ENCODE results near the gene SYNE1.
"Not testable (repeated sequence)": the region's sequence is repeated elsewhere in the genome, so short reads cannot be mapped to it uniquely, and the experiment has no call there.

The SYNE1 gene

GRCh38 chr6:152490971-152491378 lies 146.2 kb downstream of the SYNE1 start:
- DNase-seq (ENCODE audit: low spot score): not testable (repeated sequence)

GRCh38 chr6:152484806-152485205 lies 152.4 kb downstream of the SYNE1 start:
- DNase-seq (ENCODE audit: low spot score): no peak

DNA sequence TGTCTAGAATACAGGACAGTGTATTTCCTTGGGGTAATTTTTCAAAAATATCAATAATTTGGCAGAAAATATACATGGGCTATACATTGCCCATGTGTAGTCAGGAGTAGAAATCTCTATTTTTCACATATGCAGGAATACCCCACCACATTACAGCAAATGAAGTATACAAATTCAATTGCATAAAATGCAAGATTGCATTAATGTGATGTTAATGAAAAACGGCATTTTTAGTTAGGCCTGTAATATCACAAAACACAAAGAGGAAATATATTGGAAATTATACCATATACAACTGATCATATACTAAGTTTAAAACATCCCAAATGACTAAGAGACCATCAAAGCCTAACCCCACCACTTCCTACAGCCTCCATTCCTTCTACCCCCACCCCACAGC lies 154.9 kb downstream of the SYNE1 start:
- DNase-seq (ENCODE audit: low spot score): no peak

DNA sequence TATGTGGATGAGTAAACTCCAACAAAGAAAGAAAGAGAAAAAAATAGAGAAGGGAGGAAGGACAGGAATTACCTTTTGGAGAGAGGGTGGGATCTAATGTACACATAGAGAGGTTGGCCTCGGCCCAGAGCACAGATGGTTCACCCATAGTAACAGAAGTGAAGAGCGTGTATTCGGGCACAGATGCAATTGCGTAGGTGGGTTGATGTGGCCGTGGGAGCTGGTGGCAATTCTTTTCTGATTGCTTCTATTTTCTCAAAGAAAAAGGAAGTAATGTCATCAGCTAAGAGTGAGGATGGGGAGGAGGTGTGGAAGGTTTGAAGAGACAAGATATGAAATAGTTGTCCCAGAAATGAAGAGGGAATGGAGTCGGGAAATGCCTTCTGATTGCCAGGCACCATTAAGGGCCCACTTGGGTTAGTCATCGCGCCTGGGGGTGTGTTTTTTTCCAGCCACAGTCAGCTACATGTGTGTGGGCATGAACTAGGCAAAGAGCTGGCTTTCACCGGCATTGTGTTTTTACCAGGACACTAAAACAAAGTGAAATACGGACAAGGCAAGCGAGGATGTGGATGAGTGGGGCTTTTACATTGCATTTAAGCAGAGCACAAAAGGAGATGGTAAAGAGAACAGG lies 158.7 kb downstream of the SYNE1 start:
- no peak for DNase-seq (ENCODE audit: low spot score)

DNA sequence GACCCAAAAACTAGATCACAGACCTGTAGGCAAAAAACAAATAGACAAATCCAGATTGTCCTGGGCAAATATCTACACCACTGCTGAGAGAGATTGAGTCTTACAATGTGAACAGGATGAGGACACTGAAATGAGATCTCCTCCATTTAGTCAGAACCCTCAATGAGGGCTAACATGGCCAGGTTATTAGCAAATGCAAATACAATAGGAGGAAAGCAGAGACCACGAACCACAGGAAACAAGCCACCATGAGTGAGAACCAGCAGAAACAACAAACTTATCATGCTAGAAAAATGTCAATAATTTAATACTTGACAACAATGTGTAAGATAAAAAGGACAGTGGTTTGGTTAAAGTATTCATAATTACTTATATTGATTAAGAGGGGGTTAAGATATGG lies 162.8 kb downstream of the SYNE1 start:
- DNase-seq (ENCODE audit: low spot score): no peak

- DNase-seq (ENCODE audit: low spot score): no peak
Observed at GRCh38 chr6:152472325-152472724, 164.8 kb downstream of the SYNE1 start.

DNA sequence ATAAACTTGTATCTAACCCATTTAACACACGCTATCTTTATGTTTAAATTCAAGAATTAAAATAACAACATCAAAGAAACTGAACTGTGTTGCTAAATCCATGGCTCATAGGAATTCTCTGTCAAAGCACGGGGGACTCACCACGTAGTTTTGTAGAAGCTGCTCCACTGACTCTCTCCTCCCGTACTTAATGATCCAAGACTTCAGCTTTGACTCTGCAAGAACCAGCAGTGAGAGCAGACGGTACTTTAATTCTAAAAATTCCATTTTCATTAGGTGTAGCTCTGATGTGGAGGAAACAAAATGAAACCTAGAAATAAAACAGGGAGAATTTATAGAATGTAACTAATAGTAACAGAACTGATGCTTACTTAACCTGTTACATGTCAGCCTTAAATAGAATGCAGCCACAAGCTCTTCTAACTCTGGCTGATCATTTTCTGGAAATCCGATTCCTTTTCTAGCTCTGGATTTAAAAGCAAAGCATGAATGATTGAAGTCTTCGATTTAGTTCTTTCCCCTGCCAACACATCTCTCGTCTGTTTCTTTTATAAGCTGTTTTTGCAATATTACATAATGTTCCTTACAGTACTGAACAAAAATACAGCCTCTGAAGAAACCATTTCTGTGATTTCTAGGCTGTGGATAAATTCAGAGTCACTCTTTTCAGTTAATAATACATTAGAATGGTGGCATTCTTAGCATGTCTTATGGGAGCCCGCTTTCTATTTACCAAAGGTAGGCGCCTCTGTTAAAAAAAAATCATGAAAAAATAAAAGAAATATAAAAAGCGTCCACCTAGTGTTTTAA lies 165.5 kb downstream of the SYNE1 start:
- DNase-seq (ENCODE audit: low spot score): no peak

DNA sequence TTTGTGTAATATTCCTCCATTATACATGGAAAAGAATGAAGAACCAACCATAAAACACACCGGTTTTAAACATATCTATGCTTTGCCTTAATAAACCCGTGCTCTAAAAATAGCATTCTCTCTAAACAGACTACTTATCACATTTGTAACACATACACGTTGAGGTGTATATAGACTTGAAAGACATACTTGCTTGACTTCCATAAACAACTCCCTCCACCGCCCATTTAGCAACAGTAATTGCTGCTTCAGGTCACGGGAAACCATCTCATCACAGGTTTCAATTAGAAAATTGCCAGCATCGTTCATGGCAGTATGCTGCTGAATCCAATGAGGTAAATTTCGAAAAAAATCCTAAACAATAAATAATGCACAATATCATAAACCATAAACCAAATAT lies 174.0 kb downstream of the SYNE1 start:
- peak; percentile 54 for DNase-seq (ENCODE audit: low spot score)

- peak; percentile 37 for DNase-seq (ENCODE audit: low spot score)
Observed at GRCh38 chr6:152462716-152463115, 174.4 kb downstream of the SYNE1 start.

GRCh38 chr6:152461556-152461955 lies 175.6 kb downstream of the SYNE1 start:
- no peak for DNase-seq (ENCODE audit: low spot score)

DNA sequence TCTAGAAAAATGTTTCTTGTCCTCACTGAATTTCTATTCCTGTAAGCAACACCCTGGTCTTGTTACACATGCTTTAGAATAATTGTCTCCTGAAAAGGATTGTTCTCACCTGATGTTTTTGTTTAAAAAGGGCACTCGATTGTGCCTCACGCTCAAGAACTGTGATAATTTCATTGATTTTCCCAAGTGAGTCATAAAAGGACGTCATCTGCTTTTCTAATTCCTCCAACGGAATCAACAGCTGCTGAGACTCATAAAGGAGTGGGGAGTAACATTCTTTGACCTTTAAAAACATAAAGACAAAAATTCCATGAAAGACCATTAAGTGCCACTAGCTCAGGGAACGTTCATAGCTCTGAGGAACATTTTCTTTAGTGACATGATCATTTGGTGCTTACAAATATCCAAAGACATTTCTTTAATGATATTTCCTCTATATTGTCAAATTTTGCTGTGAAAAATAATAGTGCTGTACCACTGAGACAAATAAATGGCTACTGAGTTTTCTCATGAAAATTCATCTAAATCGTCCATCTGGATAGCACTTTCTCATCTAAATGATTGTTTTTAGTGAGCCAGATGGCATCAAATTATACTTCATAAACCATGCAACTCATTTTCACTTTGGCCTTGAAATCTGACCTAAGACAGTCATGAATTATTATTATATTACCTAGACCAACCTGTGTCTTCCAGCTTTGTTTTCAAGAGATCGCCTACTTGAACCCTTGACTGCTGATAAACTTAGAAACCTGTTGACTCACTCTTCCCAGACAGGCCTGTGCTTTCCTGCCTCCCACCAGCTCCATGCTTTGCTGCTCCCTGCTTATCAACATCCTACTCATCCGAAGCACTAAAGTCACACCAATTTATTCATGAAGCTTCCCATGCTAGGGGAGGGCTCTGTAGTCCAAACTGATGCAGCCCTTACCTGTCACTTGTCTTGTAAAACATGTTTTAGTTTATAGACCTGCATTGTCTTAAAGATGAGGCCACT lies 178.2 kb downstream of the SYNE1 start:
- no peak for DNase-seq (ENCODE audit: low spot score)

GRCh38 chr6:152457949-152458624 lies 179.1 kb downstream of the SYNE1 start:
- DNase-seq (ENCODE audit: low spot score): no peak

DNA sequence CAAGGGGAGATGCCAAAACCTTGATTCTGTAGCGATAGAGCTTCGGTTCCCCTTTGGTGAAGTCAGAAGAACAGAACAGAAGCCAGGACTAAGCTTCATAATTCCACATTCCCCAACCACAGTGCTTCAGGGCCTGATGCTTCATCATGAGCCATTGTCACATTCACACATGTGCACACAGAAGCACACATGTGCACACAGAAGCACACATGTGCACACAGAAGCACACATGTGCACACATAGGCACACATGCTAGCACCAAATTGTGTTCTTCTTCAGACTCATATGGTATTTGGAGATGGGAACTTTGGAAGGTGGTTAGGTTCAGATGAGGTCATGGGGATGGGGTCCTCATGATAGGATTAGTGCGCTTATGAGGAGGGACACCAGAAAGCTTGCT lies 183.2 kb downstream of the SYNE1 start:
- DNase-seq (ENCODE audit: low spot score): no peak

DNA sequence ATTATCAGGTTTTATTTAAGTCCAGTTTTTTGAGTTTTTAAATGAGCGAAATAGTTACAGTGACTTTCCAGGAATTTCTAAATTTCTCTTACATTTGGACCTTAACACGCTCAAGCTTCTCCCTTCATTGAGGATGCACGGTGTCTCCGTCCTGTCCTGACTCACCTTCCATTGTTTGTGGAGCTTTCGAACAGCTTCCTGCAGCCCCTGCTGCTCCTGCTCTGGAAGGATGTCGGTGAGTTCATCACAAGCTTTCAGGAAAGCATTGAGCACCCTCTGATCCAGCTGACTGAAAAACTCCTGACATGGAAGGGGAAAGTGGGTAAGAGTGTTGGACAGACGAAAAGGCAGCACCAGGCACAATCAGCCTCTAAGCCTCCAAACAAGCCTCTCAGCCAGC lies 183.7 kb downstream of the SYNE1 start:
- no peak for DNase-seq (ENCODE audit: low spot score)

- DNase-seq (ENCODE audit: low spot score): no peak
Observed at GRCh38 chr6:152452639-152453038, 184.5 kb downstream of the SYNE1 start.

- DNase-seq (ENCODE audit: low spot score): no peak
Observed at GRCh38 chr6:152450519-152450918, 186.6 kb downstream of the SYNE1 start.

- DNase-seq (ENCODE audit: low spot score): no peak
Observed at GRCh38 chr6:152441902-152442301, 195.3 kb downstream of the SYNE1 start.

- no peak for DNase-seq (ENCODE audit: low spot score)
Observed at GRCh38 chr6:152435816-152436215, 201.3 kb downstream of the SYNE1 start.

GRCh38 chr6:152432758-152433157 lies 204.4 kb downstream of the SYNE1 start:
- no peak for DNase-seq (ENCODE audit: low spot score)

GRCh38 chr6:152428126-152428525 lies 209.0 kb downstream of the SYNE1 start:
- no peak for DNase-seq (ENCODE audit: low spot score)

- DNase-seq (ENCODE audit: low spot score): no peak
Observed at GRCh38 chr6:152426276-152426675, 210.9 kb downstream of the SYNE1 start.

Data from D341Med (cell line).